GM18498 (cell line): ENCODE results near the gene NEU1.

Source experiments
- ATAC-seq: cut with Tn5 transposase; IDR thresholded peaks from one replicate; pipeline ENCODE4 v1.9.1; 2021; ENCODE audit warnings: mild to moderate bottlenecking, moderate library complexity; ENCODE audit not compliant: unreplicated experiment

The NEU1 gene

DNA sequence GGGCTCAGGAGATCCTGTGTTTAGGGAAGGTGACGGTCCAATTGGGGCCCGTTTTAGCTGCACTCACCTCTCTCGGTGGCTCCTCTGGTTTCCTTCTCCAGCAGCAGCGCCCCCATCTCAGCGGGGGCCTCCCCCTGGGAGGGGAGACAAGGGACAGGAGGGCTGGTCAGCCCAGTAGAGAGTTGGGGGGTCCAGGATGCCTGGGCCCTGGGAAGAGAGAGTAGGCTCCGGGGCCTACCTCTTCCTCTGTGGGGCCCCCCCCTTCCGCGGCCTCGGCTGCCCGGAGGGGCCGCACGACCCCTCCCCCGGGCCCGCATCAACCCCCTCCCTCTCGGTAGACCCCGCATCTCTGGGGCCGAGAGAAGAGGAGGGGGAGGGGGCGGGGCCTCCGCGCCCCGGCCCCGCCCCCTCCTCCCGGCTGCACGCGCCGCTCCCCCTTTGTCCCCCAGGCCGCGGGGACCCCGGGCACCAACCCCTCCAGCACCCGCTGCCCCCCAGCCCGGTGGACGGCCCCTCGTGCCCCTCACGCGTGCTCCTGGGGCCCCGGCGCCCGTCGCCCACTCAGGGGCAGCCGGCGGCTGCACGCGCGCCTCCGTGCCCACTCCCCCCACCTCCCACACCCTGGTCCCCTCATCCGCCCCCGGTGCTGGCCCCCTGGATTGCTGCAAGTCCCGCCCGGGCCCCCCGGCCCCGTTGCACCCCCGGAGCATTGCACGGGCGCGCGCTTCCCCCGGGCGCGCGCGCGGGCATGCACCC is 34.4 kb upstream of the NEU1 start:
- no peak for ATAC-seq

GRCh38 chr6:31896493-31896855 is 33.9 kb upstream of the NEU1 start:
- no peak for ATAC-seq

DNA sequence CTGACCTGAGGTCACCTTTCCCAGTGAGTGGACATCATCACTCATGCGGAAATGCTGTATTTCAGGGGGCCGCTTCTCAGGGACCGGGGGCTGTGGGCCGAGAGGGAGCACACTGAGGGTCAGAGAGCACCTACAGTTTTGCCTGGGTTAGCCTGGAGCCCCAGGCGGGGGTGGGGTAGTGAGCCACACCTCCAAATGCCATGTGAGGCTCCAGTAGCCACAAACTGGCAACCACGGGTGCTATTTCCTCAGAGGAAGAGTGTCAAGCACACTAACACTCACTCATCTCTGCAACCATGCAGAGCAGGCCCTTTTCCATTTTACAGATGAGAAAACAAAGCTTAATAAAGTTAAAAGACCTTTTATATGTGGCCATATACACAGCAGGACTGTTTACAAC is 30.2 kb upstream of the NEU1 start:
- no peak for ATAC-seq

- ATAC-seq, result no peak
These were observed 26.8 kb upstream of the NEU1 start for GRCh38 chr6:31889331-31889972.

GRCh38 chr6:31888276-31889258 is 25.9 kb upstream of the NEU1 start:
- no peak for ATAC-seq

DNA sequence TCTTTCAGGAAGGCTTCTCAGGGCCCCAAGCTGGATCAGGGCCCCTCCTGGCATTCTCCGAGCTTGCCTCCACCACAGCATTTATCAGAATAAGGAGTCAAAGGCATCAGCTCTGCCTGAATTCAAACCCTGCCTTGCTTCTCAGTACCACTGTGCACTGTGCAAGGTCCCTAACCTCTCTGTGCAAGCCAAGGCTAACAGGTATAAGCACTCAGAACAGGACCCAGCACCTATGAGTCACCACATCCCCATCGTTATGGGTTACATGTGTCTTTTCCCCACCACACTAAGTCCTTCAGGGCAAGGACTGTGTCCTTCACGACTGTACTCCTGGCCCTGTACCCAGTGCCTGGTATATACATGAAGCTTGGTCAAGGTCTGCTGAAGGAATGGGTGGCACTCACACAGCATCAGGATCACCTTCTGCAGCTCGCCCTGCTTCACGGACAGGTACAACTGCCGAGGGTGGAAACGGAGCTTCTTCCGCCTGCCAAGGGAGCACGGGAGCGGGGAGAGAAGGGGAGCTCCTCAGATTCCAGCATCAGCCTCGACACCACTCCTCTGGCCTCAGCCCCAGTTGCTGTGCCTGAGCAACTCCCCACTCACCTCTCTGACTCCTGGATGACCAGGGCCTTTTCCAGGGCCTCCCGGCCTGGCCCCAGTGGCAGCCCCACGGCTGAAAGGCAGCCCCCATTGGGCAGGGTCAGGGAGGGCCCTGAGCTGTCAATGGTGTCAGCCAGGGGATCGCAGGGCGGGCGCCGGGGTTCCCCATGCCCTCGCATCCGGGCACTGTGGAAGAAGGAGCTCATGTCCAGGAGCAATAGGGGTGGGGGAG is 24.8 kb upstream of the NEU1 start:
- no peak for ATAC-seq

DNA sequence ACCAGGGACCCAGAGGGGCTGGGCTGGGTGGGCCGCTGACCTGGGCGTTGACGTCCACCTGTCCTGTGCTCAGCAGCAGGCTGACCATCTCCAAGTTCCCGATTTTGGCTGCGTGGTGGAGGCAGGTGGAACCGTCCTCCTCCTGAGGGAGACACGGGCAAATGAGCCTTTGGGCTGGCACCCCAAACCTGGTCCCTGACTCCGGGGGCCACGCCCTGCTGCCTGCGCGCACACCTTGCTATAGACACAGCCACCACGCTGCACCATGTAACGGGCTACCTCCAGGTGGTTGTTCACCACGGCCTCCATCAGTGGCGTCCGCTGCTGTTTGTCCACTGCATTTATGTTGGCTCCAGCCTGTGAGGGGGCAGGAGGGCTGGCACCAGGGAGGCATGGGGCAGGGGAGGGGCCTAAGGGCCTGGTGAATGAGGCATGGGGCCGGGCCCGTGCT is 23.9 kb upstream of the NEU1 start:
- ATAC-seq, result no peak

- no peak for ATAC-seq
These were observed 22.0 kb upstream of the NEU1 start for GRCh38 chr6:31884528-31885035.

- no peak for ATAC-seq
These were observed 21.1 kb upstream of the NEU1 start for GRCh38 chr6:31883676-31884075.

DNA sequence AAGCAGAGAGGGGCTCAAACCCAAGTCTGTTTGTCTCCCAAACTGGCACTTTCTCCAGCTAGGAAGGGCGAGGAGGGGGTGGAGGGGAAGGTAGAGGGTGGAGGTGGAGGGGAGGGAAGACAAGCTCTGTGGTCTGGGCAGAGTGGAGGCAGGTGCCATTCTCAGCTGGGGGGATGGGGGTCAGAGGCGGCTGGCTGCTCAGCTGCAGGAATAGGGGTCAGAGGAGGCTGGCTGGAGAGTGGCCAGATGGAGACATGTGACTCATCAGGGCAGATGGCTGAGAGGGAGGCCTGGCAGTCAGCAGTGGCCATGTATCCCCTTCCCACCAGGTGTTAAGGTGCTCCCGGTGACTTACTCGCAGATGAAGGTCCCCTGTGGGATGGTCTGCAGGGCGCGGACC is 19.7 kb upstream of the NEU1 start:
- ATAC-seq, result no peak

DNA sequence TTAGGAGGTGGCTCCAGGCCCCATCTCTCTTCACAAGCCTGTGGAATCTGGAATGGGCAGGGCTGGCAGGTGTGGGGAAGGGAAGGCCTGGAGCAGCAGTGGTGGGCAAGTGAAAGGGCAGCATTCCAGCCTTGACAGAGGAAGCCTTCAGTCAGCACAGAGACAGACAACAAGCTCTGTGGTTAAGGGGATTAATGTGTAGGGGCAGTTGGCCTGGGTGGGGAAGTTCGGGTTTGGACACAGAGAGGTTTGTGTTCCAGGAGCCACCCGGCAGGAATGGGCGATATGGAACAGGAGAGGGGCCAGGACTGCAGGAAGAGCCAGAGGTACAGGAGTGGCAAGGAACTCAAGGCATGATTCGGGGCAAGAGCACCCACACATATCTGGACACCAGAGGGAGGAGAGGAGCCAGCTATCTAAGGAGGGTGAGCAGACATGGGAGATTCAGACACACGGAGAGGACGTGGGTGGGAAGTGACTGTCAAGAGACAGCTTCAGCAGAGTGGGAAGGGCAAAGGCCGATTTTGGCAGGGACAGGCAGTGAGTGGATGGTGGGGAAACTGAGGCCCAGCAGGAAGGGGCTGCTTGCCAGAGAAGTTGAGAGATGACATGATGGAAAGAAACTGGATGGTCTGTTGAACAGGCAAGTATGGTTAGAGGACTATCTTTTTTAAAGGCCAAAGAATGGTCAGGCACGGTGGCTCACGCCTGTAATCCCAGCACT is 18.7 kb upstream of the NEU1 start:
- ATAC-seq, result no peak

DNA sequence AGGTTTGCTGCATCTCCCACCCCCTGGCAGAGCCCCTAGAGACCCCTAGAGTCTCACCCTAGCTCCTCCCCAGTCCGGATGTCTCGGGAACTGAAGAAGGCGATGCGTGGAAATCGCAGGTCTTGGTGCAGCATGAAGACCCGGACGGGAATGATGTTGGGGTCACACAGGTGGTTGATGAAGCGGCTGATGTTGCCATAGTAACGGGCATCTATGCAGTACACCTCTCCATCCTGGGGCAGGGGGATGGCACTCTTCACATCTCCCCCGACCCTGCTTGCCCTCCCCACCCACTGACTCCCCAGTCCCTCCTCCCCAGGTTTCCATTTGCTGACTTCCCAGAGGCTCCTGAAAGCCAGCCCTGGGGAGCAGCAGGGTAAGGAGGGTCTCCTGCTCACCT is 18.0 kb upstream of the NEU1 start:
- ATAC-seq, result no peak

- ATAC-seq, result no peak
These were observed 17.3 kb upstream of the NEU1 start for GRCh38 chr6:31879901-31880300.

DNA sequence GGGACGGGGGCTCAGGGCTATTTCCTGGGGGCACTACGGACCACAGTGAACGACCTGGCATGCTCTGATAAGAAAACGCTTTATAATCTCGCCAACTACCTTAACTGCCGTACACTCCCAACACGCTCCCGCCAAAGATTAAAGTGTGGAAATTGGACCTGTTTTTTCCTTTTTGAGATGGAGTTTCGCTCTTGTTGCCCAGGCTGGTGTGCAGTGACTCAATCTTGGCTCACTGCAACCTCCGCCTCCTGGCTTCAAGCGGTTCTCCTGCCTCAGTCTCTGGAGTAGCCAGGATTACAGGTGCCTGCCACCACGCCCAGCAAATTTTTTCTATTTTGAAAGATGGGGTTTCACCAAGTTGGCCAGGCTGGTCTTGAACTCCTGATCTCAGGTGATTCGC is 16.5 kb upstream of the NEU1 start:
- no peak for ATAC-seq

GRCh38 chr6:31878726-31879125 is 16.1 kb upstream of the NEU1 start, which contains the start of gene SLC44A4:
TSS of gene SLC44A4 (minus strand) at chr6:31878997. CDS start at chr6:31878980, 17 bp downstream.
- ATAC-seq, result no peak

DNA sequence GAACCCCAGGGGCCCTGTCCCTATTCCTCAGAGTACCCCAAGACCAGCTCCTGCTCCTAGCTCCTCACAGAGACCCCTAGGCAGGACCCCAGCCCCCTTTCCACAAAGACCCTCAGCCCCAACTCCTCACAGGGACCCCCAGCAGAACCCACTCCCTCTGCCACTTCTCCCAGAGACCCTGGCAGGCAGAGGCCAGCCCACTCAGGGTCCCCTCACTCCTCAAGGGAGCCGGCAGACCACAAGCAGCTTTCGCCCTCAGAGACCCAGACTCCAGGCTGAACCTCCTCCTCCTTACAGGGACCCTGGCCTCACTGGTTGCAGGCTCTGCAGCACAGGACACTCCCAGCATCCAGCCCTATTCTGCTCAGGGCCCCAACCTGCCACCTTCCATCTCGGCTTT is 15.6 kb upstream of the NEU1 start:
- no peak for ATAC-seq

- no peak for ATAC-seq
These were observed 15.1 kb upstream of the NEU1 start for GRCh38 chr6:31877651-31878161.

DNA sequence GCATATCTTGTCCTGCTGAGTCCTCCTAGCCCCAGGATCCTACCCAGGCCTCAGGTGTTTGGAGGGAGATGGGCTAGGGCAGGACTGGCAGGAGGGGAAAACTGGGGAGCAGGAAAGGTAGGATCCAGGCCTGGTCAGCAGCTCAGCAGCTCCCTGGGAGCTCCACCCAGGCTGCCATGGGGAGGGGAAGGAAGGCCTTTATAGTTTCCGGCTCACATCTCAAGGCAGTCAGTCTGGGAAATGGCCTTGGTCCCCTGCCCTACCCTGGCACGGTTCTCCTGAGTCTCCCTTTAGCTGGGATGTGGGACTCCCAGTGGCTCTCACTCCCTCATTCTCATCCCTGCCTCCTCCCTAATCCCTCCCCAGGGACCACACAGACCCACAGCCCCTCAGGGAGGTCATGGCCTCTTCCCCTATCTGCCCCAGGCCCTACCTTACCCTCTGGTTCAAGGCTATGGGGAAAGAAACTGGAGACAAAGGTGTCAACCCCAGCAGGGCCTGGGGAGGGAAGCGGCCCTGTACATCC is 14.6 kb upstream of the NEU1 start:
- no peak for ATAC-seq

GRCh38 chr6:31876357-31876756 is 13.7 kb upstream of the NEU1 start:
- no peak for ATAC-seq
